ENCODE data around the gene MC3R.

The MC3R gene

GRCh38 chr20:56237335-56237734 lies 11.2 kb upstream of the MC3R start:
- H3K27me3 ChIP-seq (ENCODE audit: low read length), result no peaks in the 10 kb centered on the region
- no peak overlapping the region for H2AFZ ChIP-seq (ENCODE audit: low read depth, low read length, severe bottlenecking)
- no peaks in the 10 kb centered on the region for H4K20me1 ChIP-seq (ENCODE audit: low read depth, low read length)
- TF ChIP-seq CTCF (IDR thresholded peaks at IDR 0.05; ENCODE audit: insufficient read depth, low read length, poor library complexity, severe bottlenecking), result no peak
- TF ChIP-seq EZH2phosphoT487 (conservative IDR thresholded peaks at IDR 0.05; ENCODE audit: low read length), result no peak
- H3K9me2 ChIP-seq (replicated peaks; ENCODE audit: insufficient read depth, low read length), result no peaks in the 10 kb centered on the region
- no peaks in the 10 kb centered on the region for H3K36me3 ChIP-seq (ENCODE audit: low read length)
- H3K79me2 ChIP-seq (ENCODE audit: insufficient read depth, low read length), result no peaks in the 10 kb centered on the region
- no peaks in the 10 kb centered on the region for H3F3A ChIP-seq (ENCODE audit: insufficient read depth)
- H3K4me3 ChIP-seq (ENCODE audit: insufficient read depth, low read length, poor library complexity, severe bottlenecking), result no peak overlapping the region
- no peak overlapping the region for H3K27ac ChIP-seq (ENCODE audit: low read depth, low read length)
- H3K4me2 ChIP-seq (ENCODE audit: low read depth, low read length, poor library complexity, severe bottlenecking), result no peak overlapping the region
- no peaks in the 10 kb centered on the region for H3K9me3 ChIP-seq (ENCODE audit: insufficient read depth, low read length)
- no peak overlapping the region for H3K9ac ChIP-seq (ENCODE audit: low read length)

GRCh38 chr20:56244259-56244658 lies 4.3 kb upstream of the MC3R start:
- no peaks in the 10 kb centered on the region for H3K9me3 ChIP-seq (ENCODE audit: insufficient read depth, low read length)

DNA sequence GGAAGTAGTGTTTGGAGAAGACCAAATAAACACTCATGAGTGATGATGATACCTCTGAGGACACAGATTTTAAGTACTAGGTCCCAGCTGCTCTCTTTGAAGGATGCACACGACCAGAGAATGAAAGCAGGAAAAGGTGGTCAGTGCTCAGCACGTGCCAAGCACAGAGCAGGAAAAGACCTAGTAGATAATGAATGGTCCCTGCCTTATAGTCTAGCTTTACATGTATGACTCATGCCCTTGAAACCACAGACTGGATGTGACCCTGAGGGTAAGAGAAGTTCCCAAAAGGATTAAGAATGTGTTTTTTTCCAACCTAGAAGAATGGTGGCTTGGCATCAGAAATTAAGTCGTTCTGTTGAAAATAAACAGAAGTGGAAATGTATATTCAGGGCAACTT lies 2.8 kb upstream of the MC3R start:
- Histone ChIP-seq H3K9me3 (ENCODE audit: insufficient read depth, low read length) (no peaks in the 10 kb centered on the region), H3K4me3 (ENCODE audit: insufficient read depth, low read length, poor library complexity, severe bottlenecking) (no peak overlapping the region), H4K20me1 (ENCODE audit: low read depth, low read length) (no peaks in the 10 kb centered on the region), H3K27me3 (ENCODE audit: low read length) (no peaks in the 10 kb centered on the region), H3K9ac (ENCODE audit: low read length) (no peak overlapping the region), H2AFZ (ENCODE audit: low read depth, low read length, severe bottlenecking) (no peak overlapping the region), H3K36me3 (ENCODE audit: low read length) (no peaks in the 10 kb centered on the region), H3F3A (ENCODE audit: insufficient read depth) (no peaks in the 10 kb centered on the region), H3K4me2 (ENCODE audit: low read depth, low read length, poor library complexity, severe bottlenecking) (no peak overlapping the region), H3K9me2 (replicated peaks; ENCODE audit: insufficient read depth, low read length) (no peaks in the 10 kb centered on the region), H3K79me2 (ENCODE audit: insufficient read depth, low read length) (no peaks in the 10 kb centered on the region), H3K27ac (ENCODE audit: low read depth, low read length) (no peak overlapping the region)
- TF ChIP-seq CTCF (IDR thresholded peaks at IDR 0.05; ENCODE audit: insufficient read depth, low read length, poor library complexity, severe bottlenecking) (no peak), EZH2phosphoT487 (conservative IDR thresholded peaks at IDR 0.05; ENCODE audit: low read length) (no peak)

More at GRCh38 chr20:56244259-56244658, 4.3 kb upstream of the MC3R start:
- TF ChIP-seq EZH2phosphoT487 (conservative IDR thresholded peaks at IDR 0.05; ENCODE audit: low read length) (no peak), CTCF (IDR thresholded peaks at IDR 0.05; ENCODE audit: insufficient read depth, low read length, poor library complexity, severe bottlenecking) (no peak)
- Histone ChIP-seq H3K9me2 (replicated peaks; ENCODE audit: insufficient read depth, low read length) (no peaks in the 10 kb centered on the region), H3K9ac (ENCODE audit: low read length) (no peak overlapping the region), H3K27me3 (ENCODE audit: low read length) (no peaks in the 10 kb centered on the region), H2AFZ (ENCODE audit: low read depth, low read length, severe bottlenecking) (no peak overlapping the region), H3K27ac (ENCODE audit: low read depth, low read length) (no peak overlapping the region), H3K4me2 (ENCODE audit: low read depth, low read length, poor library complexity, severe bottlenecking) (no peak overlapping the region), H3K79me2 (ENCODE audit: insufficient read depth, low read length) (no peaks in the 10 kb centered on the region), H3K36me3 (ENCODE audit: low read length) (no peaks in the 10 kb centered on the region), H4K20me1 (ENCODE audit: low read depth, low read length) (no peaks in the 10 kb centered on the region), H3F3A (ENCODE audit: insufficient read depth) (no peaks in the 10 kb centered on the region), H3K4me3 (ENCODE audit: insufficient read depth, low read length, poor library complexity, severe bottlenecking) (no peak overlapping the region)

Measured in SU-DHL-6 (cell line).